HL-60 (cell line): Measurements from ENCODE around the gene C17orf114.

Experiments used
- CTCF ChIP-seq: IDR thresholded peaks from one replicate; pipeline ENCODE4 v1.5.1; 2011; ENCODE audit warnings: low read length, control low read depth, inconsistent platforms; ENCODE audit not compliant: insufficient read depth
- GABPA ChIP-seq: IDR thresholded peaks from 2 replicates; pipeline ENCODE4 v1.6.1; 2012; ENCODE audit warnings: low read depth
- POLR2AphosphoS5 ChIP-seq: IDR thresholded peaks from 2 replicates; pipeline ENCODE4 v1.6.1; 2012; ENCODE audit warnings: low read depth
- SPI1 ChIP-seq: IDR thresholded peaks from 2 replicates; pipeline ENCODE4 v1.6.1; 2012; ENCODE audit warnings: low read depth, mild to moderate bottlenecking, borderline replicate concordance
- TF ChIP-seq, protein P1 (sequence below): IDR thresholded peaks from 2 replicates; pipeline ENCODE4 v1.6.1; 2012; ENCODE audit warnings: low read depth; ENCODE audit not compliant: insufficient replicate concordance

- TF ChIP-seq CTCF: no peak
- TF ChIP-seq POLR2AphosphoS5: no peak
- no peak for TF ChIP-seq GABPA
- TF ChIP-seq, protein P1, sequence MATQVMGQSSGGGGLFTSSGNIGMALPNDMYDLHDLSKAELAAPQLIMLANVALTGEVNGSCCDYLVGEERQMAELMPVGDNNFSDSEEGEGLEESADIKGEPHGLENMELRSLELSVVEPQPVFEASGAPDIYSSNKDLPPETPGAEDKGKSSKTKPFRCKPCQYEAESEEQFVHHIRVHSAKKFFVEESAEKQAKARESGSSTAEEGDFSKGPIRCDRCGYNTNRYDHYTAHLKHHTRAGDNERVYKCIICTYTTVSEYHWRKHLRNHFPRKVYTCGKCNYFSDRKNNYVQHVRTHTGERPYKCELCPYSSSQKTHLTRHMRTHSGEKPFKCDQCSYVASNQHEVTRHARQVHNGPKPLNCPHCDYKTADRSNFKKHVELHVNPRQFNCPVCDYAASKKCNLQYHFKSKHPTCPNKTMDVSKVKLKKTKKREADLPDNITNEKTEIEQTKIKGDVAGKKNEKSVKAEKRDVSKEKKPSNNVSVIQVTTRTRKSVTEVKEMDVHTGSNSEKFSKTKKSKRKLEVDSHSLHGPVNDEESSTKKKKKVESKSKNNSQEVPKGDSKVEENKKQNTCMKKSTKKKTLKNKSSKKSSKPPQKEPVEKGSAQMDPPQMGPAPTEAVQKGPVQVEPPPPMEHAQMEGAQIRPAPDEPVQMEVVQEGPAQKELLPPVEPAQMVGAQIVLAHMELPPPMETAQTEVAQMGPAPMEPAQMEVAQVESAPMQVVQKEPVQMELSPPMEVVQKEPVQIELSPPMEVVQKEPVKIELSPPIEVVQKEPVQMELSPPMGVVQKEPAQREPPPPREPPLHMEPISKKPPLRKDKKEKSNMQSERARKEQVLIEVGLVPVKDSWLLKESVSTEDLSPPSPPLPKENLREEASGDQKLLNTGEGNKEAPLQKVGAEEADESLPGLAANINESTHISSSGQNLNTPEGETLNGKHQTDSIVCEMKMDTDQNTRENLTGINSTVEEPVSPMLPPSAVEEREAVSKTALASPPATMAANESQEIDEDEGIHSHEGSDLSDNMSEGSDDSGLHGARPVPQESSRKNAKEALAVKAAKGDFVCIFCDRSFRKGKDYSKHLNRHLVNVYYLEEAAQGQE: no peak
- no peak for TF ChIP-seq SPI1
Observed at GRCh38 chr17:4839965-4840892, 38.1 kb upstream of the C17orf114 start.
